NCI-H1930 (cell line): ENCODE results near the gene CNPY1.

Experiments
- DNase-seq, 2 experiments: peaks; one replicate each; lab custom pipeline; 2025; lab: John Stamatoyannopoulos, UW

Gene CNPY1

DNA sequence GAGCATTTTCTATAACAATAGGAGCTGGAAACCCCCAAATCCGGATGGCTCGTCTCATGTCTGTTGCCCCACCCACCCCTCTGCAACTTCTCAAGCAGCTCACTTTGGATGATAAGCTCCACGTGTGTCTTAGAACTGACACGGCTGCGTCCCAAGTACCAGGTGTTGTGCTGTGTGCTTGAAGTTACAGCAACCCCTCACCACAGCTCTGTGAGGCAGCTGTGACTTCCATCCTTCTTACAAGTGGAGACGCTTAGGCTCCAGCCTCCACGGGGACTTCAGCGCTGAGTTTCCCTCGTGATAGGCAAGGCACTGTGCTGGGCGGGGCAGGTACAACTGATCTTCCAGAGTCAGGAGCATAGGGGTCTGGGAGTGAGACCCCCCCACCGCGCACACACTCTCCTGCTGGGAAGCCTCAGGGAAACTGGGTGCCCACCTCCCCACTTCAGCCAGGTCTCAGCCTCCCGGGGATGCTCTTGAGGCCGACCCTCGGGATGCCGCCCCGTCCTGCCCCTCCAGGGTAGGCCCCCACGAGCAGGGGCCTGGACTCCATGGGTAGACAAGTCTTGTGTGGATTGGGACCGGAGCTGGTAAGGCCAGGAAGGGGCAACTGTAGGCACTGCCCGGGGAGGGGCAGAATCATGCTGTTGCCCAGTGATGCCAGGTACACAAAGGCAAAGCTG is 57.1 kb downstream of the CNPY1 start:
- no peak for DNase-seq

DNA sequence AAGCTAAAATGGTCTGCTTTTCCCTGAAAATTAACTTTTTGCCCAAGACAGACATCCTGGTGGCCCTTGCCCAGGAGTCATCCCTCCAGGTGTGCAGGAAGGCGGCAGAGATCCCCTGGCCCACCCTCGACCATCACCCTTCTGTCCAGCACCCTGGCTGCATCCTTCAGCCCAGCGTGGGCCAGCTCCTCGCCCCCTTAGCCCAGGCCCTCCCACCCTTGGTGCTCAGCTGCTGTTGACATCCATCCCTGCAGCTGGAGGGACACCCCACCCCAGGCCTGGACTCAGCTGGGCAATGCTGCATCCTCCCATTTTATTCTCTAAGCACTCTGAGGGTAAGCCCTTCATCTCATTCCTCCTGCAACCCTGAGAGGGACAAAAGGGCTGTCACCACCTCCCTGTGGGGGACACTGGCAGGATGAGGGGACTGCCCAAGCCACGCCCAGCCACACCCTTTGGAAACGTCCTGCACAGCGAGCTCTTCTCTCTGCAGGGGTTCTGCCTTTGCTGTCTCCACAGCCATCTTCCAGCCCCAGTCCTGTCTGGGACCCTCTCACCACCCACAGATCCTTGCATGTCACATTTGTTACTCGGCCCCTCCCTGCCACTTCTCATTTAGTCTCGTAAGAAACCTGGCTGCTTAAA is 57.8 kb downstream of the CNPY1 start:
- DNase-seq, result no peak

DNA sequence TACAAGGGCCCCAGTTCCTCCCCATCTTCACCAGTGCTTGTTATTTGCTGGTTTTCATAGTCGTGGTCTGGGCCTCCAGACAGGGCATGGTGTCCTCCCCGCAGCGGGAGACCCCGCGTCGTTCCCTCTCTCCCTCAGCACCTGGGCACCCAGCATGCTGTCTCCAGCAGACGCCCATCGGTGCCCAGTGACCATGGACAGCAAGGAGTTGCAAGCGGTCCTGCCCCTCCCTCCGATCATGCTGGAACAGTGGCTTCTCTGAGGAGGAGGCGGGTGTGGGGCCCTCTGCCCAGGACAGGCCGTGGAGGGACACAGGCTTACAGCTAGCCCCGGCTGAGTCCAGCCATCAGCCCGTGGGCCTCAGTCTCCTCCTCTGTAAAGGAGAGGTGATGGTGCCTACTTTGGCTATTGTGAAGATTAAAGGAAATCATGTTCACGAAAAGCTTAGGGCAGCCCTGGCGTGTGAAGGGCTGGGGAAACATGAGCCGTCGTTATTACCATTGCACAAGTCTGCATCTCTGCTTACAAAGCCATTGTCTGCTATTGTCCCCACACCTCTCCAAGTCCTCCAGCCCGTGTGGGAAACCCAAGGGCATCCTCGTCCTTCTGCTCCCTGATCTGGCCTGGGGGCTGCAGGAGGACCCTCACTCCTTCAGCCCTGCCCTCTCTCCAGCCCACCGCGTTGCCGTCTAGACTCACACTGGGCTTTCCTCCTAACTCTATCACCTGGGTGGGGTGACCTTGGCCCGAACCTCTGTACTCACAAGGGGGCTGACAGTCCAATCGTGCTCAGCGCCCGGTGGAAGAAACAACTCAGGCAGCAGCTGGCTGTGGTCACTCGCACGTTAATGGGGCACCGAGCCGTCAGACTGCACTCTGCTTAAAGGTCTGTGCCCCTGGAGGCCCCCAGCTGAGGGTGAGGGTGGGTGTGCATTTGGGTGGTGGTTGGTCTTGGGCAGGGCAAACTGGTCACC is 58.6 kb downstream of the CNPY1 start:
- DNase-seq, result no peak

DNA sequence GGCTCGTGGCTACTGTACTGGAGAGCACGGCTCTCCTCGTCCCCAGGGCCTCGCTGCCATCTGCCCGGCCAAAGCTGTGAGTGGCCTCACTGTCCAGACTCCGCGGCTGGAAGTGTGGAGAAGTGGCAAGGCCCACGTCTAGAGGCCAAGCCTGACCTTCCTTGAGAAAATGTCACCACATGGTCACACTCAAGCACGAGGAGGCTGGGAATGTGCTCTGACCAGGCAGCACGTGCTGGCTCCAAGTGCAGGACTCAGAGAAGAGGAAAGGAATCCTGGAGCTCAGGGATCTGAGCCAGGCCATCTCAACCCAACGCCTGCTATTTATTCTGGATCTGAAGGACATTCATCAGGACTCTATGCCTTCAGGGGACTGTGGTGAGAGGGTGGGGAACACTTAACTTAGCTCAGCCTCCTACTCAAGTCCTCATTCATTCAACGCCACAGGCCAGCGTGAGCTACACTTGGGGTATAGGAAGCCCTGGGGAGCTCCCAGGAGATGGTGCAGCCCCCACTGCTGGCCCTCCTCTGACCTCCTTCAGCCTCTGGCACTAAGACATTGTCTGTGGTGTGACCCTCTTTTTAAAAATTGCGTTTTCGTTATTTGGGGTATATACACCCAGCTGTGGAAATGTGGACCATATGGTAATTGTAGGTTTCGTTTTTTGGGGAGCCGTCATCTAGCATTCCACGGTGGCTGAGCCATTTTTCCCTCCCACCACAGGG is 59.4 kb downstream of the CNPY1 start:
- no peak for DNase-seq

DNA sequence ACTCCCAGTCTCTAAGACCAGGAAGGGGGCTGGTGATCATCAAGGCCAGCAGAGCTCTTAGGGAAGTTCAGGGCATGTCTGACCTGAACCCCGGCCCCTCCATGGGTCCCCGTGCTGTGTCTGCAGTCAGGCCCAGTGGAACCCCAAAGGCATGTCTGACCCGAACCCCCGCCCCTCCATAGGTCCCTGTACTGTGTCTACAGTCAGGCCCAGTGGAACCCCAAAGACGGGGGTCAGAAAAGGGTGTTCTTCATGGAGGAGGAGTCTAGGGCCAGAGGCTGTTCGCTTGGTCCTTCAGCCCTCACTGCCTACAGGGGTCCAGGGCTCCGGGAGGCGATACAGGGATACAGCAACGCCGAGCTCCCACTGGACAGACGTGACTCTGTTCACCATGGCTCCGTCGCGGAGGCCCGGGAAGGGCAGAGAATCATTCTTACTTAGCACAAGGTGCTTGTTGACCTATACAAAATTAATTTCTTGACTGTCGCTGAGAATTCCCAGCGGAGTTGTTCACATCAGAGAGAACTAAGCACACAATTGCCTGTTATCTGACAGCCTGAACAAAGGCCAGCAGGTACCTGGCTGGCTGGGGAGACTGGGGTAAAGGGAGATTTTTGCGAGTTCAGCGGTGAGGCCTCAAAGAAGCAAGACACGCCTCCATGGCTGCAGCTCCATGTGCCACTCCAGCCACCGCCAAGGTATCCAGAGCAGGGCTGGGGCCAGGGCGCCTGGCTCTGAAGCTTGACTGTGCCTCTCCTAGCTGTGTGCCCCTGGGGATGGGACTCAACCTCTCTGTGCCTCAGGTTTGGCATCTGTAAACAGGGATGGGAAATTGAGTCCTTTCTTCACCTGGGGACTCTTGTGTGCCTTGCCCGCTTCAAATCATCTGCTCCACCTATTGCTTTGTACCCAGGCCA is 61.6 kb downstream of the CNPY1 start:
- DNase-seq, result no peak

DNA sequence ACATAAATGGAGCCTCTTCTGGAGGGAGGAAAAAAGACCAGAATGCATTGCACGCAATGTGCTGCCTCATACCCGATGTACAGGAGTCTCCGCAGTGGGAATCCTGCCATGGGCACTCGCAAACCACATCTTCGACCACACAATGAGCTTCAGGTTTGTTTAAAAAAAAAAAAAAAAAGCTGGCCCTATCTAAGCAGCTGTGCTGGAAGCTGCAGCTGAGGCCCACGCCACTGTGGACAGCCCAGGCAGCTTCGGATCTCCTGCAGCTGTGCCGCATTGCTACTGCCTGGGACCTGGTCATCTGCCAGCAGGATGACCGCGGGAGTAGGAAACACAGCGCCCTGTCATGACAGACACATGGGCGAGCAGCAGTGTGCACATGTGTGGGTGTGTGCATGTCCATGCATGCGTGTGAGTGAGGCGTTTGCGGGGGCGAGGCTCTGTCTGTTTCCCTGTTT is 62.5 kb downstream of the CNPY1 start:
- no peak for DNase-seq

DNA sequence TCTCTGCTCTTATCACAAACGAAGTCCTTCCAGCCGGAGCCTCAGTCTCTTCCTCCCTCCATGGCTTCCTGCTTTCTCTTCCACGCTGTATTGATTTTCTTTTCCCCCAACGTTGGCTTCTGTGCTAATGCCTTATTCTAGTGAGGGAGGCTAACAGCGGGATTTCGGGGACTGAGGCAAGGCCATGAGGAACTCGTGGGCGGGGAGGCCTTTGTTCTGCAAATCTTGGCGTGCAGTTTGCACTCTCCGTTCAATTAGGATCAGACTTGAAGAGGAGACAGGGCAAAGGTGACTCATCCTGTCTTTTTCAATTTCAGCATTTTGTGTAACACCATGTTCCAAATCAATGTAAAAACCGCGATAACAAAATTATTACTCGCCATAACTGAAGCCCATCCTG is 63.1 kb downstream of the CNPY1 start:
- DNase-seq, result no peak

DNA sequence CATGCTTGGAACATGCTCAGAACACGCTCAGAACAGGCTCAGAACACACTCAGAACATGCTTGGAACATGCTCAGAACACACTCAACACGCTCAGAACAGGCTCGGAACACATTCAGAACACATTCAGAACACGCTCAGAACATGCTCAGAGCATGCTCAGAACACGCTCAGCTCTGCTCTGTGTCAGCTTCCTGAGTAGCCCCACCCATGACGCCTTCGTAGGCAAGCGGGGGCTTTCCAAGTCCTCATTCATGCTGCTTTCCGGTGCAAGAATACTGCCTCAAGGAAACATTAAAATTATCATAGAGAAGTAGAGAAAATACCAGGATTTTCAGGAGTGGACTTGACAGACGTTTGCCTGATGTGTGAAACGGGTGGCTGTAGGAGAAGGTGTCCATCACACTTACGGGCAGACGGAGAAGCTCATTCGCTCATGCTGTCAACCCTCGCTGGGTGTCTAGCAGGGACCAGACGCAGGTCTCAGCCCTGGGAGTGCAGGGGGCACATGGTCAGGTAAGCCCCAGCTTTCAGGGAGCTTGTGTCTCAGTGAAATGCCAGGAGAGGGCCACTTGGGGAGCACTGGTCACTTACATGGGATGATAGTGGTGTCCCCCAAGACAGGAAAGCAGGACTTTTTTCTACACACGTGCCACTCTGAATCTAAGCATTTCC is 63.7 kb downstream of the CNPY1 start:
- DNase-seq, result no peak

DNA sequence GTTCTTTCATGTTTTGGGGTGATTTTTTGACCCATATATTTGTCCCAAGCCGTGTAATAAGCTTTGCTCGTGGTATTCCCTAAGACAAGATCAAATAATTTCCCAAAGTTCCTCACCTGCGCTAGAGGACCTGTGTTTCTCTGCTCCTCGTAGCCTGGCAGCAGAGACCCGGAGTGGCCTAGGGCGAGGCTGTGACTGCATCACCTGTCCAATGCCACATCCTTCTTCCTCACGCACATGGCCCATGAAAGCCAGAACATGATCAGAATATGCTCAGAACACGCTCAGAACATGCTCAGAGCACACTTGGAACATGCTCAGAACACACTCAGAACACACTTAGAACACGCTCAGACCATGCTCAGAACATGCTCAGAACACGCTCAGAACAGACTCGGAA is 64.6 kb downstream of the CNPY1 start:
- DNase-seq, result no peak

DNA sequence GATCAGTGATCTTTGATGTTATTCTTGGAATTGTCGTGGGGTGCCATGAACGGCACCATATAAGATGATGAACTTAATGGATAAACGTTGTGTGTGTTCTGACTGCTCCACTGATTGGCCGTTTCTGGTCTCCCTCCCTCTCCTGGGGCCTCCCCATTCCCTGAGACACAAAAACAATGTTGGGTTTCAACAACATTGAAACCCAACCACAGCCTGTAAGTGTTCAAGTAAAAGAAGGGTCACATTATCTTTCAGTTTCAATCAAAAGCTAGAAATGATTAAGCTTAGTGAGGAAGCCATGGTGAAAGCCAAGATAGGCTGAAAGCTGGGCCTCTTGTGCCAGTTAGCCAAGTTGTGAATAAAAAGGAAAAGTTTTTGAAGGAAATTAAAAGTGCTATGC is 68.9 kb downstream of the CNPY1 start:
- DNase-seq, result no peak

DNA sequence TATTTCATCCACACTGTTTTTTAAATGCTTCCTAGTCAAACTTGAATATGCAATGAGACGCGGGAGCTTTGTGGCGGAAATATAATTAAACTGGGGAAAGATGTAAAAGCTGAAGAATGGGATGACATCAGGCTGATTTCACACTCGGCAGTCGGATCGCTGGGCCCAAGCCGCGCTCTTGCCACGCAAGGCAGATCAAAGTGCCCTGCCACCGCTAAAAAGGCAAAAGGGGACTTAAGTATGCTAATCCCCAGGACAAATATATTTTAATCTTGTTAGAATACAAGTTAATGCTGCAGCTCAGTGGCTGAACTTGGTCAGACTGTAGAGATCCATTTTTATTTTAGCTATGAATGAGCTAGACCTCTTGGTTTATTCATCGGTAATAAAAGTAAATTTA is 74.6 kb downstream of the CNPY1 start:
- no peak for DNase-seq

DNA sequence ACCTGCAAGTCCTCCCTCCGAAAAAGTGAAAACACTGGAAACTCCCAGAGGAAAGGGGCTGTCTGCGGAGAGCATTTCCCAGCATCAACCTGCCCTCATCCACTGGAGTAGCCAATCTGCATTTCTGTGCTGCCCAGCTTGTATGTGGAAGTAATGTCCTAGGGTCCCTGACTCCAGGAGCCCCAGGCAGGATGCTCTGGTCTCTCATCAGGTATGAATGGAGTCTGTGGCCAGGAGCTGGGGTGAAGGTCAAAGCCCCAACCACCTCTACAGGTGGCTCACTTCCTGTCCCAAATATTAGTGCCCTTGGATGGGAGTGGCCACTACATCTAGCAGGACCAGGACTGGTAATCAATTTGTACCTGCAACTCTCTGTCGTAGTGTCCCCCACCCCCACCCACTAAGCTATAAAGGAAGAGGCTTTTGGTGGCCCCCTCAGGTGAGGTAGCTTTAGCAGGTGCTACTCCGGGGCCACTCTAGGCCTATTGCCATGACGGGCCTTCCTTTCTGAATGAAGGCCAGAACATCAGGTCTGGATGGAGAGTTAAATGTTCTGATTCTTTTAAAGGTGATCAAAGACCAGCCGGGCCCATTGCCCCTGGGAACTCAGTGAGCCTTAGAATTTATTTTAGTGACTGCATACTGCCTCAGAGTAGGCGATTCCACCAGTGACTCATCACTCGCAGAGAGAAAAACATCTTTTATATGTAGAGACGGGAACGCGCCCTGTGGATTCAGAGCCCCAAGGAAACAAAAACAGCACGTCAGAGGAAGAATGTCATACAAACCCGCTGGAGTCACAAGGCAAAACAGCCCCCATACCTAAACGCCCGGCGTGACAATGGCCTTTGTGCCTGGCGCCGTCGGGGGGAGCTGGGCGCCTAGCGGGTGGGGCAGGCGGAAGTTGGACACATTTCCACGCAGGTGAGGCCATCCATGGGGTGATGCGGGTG is 75.4 kb downstream of the CNPY1 start:
- DNase-seq, result no peak

DNA sequence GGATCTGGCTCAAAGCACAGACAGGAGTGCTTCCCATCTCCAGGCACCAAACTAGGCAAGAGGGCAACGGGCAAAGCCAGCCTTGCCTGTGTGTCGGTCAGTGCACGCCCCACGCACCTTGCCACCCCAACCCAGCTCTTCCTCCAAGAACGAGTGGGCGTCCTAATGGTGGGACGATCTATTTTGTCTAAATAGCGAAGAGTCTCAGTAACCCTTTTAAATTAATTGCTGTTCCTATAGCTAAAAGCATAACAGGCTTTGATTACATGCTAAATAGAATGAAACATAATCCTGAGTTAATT is 76.2 kb downstream of the CNPY1 start:
- DNase-seq, result no peak

DNA sequence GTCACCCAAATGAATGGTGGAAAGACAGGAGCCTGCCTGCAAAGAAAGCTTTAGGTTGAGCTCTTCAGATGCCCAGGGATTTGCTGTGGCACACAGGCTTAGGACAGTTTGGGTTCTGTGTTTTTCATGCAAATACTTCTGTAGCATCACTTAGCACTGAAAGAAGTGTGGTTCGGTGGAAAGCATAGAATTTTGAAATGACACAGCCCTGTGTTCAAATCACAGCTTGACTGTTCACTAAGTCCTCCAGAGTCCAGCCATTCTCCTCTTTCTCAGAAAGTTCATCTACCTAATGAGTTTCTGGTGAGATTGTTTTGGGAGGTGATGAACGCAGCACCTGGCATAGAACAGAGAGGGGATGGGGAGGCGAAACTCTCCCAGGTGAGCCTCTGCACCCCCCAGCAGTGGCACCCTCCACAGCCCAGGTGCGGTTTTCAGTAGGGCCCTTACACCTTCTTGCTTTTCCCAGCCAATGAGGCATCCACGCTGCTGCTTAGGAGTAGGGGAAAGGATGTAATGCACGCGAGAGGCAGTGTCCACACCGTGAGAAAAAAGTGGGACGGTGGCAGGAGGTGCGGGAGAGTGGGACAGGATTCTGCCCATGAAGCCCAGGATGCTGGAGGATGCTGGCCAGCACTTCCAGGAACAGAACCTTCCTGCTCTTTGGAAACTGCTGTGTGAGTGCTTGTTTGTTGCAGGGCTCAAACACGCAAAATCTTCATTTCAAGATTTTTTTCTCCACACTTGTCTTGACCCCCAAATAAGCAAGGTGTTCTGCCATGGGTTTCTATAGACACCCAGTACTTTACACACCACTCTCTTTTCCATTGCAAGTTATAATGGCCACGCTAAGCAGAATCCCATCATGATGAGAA is 76.8 kb downstream of the CNPY1 start:
- no peak for DNase-seq

DNA sequence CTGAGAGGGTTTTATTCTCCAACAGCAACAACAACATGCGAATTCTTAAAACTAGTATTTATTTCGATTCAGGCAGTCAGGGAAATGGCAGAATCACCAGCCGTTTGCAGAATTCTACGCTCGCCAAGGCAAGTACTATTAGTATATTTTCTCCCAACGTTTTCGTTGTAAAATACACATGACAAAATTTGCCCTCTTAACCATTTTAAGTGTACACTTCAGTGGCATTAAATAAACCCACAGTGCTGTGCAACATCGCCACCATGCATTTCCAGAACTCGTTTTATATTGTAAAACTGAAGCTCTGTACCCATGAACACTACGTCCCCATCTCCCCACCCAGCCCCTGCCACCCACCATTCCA is 77.6 kb downstream of the CNPY1 start:
- no peak for DNase-seq

DNA sequence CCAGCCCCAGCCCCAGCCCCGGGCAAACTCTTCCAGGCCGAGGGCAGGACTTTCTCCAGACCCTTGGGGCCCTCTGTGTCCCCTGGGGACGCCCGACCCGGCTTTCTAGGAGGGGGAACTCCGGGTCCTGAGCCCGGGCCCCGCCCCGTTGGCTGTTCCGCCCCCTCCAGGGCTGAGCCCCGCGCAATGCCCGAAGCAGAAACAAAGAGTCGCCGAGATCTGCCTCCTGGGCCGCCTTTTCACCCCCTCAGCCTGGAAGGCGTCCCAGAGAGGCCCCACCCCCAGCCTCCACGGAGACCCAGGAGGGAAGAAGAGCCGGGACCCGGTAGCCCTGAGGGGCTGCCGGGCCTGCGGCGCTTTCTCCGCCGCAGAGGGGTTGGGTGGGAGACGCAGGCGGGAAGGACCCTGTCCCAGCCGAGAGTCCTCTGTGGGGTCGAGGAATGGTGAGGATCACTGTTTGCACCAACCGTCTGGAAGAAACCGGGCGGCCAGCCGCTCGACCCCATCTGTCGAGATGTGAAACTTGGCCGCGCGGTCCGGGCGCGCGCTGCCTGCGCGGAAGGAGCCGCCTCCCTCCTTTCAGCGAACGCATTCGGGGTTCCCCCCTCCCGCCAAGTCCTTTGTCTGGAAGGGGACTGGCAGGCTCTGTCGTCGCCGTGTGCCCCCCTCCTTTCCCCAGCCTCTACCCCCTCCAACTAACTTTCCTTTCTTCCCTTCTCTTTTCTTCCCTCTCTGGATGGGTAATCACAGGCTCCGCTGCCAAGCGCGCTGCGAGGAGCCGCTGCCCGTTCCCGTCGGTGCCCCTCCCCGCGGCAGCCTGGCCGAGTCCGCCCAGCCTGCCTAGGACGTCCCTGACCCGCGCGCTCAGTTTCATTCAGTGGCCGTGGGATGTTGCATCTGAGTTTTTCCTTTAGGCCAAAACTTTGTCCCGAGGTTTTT is 78.2 kb downstream of the CNPY1 start:
- no peak for DNase-seq
